Astrocyte of the spinal cord (primary cell): ENCODE results near the gene PTPN13.

ENCODE experiments used
- DNase-seq: peaks from one replicate; pipeline ENCODE4 v3.0.0; 2011; ENCODE audit warnings: low read depth, low spot score
- H3K4me3 ChIP-seq: 2 replicates; pipeline ENCODE4 v1.5.1; 2011; ENCODE audit warnings: low read depth, mild to moderate bottlenecking, low read length, moderate library complexity
- in situ Hi-C: cut with HindIII; loops from 2 replicates; pipeline ENCODE4 v1.10.0; 2017; ENCODE audit warnings: low sequenced_read_pairs
- TF ChIP-seq, protein P1 (sequence below): IDR thresholded peaks from 2 replicates; pipeline ENCODE4 v1.5.1; 2012; ENCODE audit warnings: low read depth, mild to moderate bottlenecking, low read length, inconsistent platforms

PTPN13 gene

DNA sequence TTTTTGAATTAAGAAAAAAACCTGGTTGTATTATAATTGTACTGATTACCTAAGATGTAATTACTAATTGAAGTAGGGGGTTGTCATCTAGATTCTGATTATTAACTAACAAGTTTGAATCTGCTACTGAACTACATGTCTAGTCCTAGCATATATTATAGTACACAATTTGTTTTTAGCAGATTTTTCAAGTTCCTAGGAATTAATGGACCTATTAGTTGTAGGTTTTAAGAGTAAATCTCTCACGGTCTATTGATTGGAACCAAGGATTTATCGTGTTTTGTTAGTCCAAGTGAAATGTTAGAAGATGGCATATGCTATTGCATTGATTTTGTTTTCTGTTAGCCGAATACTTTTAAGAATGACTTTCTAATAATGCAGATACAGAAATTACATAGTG is 20.8 kb downstream of the PTPN13 start:
- TF ChIP-seq, protein P1, sequence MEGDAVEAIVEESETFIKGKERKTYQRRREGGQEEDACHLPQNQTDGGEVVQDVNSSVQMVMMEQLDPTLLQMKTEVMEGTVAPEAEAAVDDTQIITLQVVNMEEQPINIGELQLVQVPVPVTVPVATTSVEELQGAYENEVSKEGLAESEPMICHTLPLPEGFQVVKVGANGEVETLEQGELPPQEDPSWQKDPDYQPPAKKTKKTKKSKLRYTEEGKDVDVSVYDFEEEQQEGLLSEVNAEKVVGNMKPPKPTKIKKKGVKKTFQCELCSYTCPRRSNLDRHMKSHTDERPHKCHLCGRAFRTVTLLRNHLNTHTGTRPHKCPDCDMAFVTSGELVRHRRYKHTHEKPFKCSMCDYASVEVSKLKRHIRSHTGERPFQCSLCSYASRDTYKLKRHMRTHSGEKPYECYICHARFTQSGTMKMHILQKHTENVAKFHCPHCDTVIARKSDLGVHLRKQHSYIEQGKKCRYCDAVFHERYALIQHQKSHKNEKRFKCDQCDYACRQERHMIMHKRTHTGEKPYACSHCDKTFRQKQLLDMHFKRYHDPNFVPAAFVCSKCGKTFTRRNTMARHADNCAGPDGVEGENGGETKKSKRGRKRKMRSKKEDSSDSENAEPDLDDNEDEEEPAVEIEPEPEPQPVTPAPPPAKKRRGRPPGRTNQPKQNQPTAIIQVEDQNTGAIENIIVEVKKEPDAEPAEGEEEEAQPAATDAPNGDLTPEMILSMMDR = no peak
- DNase-seq = no peak
- in situ Hi-C loops = no loop called here
- H3K4me3 ChIP-seq = no peak overlapping the region

DNA sequence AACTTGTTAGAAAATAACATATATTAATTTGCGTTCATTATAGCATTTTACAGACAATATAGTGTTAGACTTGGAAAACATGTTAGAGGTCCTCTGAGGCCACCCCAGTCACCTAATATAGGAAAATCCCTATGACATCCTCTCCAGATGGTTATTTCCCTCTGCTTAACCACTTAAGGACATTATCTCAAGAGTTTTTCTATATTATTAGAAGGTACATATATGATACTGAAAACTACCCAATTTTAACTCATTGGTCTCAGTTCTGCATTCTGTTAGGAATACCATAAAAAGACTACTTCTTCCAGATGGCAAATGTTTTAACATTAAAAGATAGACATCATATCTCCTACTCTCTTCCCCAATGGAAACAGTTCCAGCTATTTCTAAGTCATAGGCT is 21.4 kb downstream of the PTPN13 start:
- TF ChIP-seq, protein P1 = no peak

DNA sequence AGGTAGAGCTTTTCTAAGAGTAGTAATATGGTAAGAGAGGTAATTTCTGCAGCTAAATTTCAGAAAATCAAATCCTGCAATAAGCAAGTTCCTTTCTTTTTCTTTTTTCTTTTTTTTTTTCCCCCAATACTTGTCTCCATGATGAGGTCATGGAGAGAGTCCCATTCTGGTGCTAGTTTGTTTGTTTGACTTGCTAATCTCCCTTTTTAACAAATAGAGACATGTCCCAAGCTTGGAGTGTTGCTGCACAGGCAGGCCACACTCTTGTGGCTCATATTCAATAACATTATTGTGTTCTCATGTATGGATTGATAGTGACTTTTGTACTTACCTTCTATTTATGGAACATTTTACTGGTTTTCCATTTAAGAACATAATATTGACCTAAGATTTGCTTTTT is 25.5 kb downstream of the PTPN13 start:
- in situ Hi-C loops = no loop called here
- H3K4me3 ChIP-seq = no peak overlapping the region
- TF ChIP-seq, protein P1 = no peak
- no peak for DNase-seq

More for the DNA sequence above, 21.4 kb downstream of the PTPN13 start:
- H3K4me3 ChIP-seq = no peak overlapping the region
- in situ Hi-C loops = no loop called here
- no peak for DNase-seq

DNA sequence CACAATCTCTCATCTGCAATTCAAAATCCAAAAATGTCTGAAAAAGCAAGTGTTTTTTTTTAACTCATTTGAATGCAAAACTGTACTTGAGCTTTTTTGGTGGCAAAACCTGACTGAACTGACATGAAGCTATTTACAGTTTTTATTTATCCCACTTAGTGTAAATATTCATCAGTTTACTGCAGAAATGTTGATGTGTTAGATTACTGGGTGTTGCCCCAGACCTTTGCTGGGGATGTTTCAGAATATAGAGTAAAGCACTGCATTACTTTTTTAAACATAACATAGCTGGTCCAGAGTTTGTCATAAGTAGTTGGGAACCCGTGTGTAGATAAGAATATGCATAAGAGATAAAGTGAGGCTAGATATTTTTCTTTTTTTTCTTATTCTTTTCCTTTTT is 27.3 kb downstream of the PTPN13 start:
- in situ Hi-C loops = no loop called here
- no peak overlapping the region for H3K4me3 ChIP-seq
- TF ChIP-seq, protein P1 = no peak
- DNase-seq = no peak

DNA sequence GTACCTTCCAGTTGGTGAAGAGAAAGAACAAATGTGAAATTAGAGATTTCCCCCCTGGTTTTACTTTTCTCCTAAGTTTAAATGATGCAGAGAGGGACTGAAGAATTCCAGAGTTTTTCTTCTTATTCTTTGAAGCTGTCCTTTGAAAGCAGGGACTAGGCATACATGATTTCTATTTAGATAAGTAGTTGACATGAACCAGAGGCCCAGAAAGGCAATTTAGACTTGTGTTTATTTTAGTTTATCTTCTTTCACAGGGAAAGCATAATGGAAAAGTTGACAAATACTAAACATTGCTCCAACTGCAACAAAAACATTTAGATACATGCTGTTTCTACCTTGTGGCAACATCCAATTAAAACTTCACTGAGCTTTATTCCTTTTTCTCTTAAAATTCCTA is 32.0 kb downstream of the PTPN13 start:
- in situ Hi-C loops = no loop called here
- TF ChIP-seq, protein P1 = no peak
- no peak overlapping the region for H3K4me3 ChIP-seq
- DNase-seq = no peak

DNA sequence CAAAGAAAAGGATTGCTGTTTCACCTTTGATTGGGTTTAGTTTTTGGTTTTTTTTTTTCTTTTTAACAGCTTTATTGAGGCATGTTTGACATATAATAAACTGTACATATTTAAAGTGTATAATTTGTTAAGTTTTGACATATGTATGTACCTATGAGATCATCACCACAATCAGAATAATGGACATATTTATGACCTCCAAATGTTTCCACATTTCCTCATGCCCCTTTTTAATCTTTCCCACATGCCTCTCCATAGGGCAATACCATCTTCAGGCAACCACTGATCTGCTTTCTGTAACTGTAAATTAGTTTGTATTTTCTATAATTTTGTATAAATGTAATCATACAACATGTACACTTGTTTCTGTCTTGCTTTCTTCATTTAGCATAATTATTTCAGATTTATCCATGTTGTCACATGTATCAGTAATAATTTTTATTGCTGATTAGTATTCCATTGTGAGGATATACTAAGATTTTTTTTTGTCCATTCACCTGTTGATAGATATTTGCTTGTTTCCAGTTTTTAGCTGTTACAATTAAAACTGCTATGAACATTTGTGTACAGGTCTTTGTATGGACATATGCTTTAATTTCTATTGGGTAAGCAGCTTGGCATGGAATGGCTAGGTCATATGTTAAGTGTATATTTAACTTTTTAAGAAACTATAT is 33.5 kb downstream of the PTPN13 start:
- no peak overlapping the region for H3K4me3 ChIP-seq
- no peak for DNase-seq
- in situ Hi-C loops = no loop called here
- TF ChIP-seq, protein P1 = no peak

DNA sequence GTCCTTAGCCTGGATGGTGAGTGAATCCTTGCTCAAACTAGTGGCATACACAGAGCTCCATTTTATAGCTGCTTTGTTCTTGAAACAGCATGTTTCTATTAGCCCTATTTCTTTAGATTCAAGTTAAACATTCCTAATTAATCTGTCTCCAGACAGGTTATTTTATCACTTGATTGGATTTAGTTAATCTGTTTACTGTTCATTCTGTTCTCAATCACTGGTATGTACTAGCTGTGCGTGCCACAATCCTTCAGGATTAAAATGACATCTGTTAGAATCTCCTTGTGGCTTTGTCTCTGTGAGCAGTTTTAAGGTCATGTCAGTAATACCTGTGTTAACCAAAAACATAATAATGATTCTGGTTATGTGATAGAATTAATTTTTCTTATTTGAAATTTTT is 36.5 kb downstream of the PTPN13 start:
- TF ChIP-seq, protein P1 = no peak
- in situ Hi-C loops = no loop called here
- DNase-seq = no peak
- H3K4me3 ChIP-seq = no peak overlapping the region
